Liver (tissue), 9 donors: Measurements from ENCODE around the gene PANK1. TPM values are rescaled to one million over a fixed set of nuclear protein-coding genes. Genes with fewer than 3 reads are reported as not detected.

ENCODE experiments used
- DNase-seq: peaks from one replicate; pipeline ENCODE4 v3.0.0-alpha.2; 2017; ENCODE audit warnings: low spot score
- H3K27ac ChIP-seq, 2 donors: one replicate each; pipeline ENCODE4 v1.7.0; 2013; ENCODE audit warnings: inconsistent platforms in 2 of 2, low read length in 2 of 2, control low read depth in 1 of 2, low read depth in 1 of 2, mild to moderate bottlenecking in 1 of 2
- H3K27me3 ChIP-seq, 4 donors: one replicate each; pipeline versions ENCODE4 v1.6.1 to v1.7.0; 2013; ENCODE audit warnings: low read length in 3 of 4, inconsistent platforms in 1 of 4, mild to moderate bottlenecking in 1 of 4, moderate library complexity in 1 of 4; ENCODE audit not compliant: control insufficient read depth in 4 of 4, insufficient read depth in 4 of 4
- H3K36me3 ChIP-seq, 4 donors: one replicate each; pipeline versions ENCODE4 v1.6.1 to v1.7.0; 2013; ENCODE audit warnings: low read length in 3 of 4, mild to moderate bottlenecking in 3 of 4, low read depth in 1 of 4, moderate library complexity in 1 of 4; ENCODE audit not compliant: control insufficient read depth in 4 of 4, insufficient read depth in 3 of 4
- H3K4me1 ChIP-seq, 4 donors: one replicate each; pipeline versions ENCODE4 v1.6.1 to v1.7.0; 2013; ENCODE audit warnings: low read length in 3 of 4, mild to moderate bottlenecking in 3 of 4, moderate library complexity in 1 of 4; ENCODE audit not compliant: control insufficient read depth in 4 of 4, insufficient read depth in 4 of 4
- H3K4me3 ChIP-seq, 3 donors: one replicate each; pipeline versions ENCODE4 v1.6.1 to v1.7.0; 2013; ENCODE audit warnings: low read length in 3 of 3, control low read depth in 1 of 3, low read depth in 1 of 3, mild to moderate bottlenecking in 1 of 3
- H3K9ac ChIP-seq, 2 donors: one replicate each; pipeline ENCODE4 v1.7.0; 2013; ENCODE audit warnings: low read length in 2 of 2, mild to moderate bottlenecking in 2 of 2, moderate library complexity in 2 of 2, control low read depth in 1 of 2, low read depth in 1 of 2
- H3K9me3 ChIP-seq, 4 donors: one replicate each; pipeline versions ENCODE4 v1.6.1 to v1.7.0; 2013; ENCODE audit warnings: low read length in 3 of 4; ENCODE audit not compliant: control insufficient read depth in 4 of 4
- ATF3 ChIP-seq: IDR thresholded peaks from 2 replicates; pipeline ENCODE4 v1.6.1; 2016; ENCODE audit warnings: antibody characterized with exemption
- EGR1 ChIP-seq, 2 donors: IDR thresholded peaks; 2 replicates each; pipeline ENCODE4 v1.6.1; 2016 to 2018; ENCODE audit warnings: antibody characterized with exemption in 2 of 2, low read depth in 2 of 2
- FOXA1 ChIP-seq: IDR thresholded peaks from 2 replicates; pipeline ENCODE4 v1.6.1; 2016; ENCODE audit warnings: antibody characterized with exemption
- FOXA2 ChIP-seq: IDR thresholded peaks from 2 replicates; pipeline ENCODE4 v1.6.1; 2016; ENCODE audit warnings: antibody characterized with exemption
- GABPA ChIP-seq, 2 donors: IDR thresholded peaks in 1 of 2; conservative IDR thresholded peaks in 1 of 2; 2 replicates each; pipeline ENCODE4 v1.6.1; 2016; ENCODE audit warnings: antibody characterized with exemption in 2 of 2, mild to moderate bottlenecking in 1 of 2, moderate library complexity in 1 of 2
- HNF4A ChIP-seq, 2 donors: conservative IDR thresholded peaks; 2 replicates each; pipeline ENCODE4 v1.6.1; 2016; ENCODE audit warnings: antibody characterized with exemption in 2 of 2, mild to moderate bottlenecking in 2 of 2
- HNF4G ChIP-seq: IDR thresholded peaks from 2 replicates; pipeline ENCODE4 v1.6.1; 2016; ENCODE audit warnings: antibody characterized with exemption
- JUND ChIP-seq, 2 donors: IDR thresholded peaks; 2 replicates each; pipeline ENCODE4 v1.6.1; 2016; ENCODE audit warnings: antibody characterized with exemption in 2 of 2
- MAX ChIP-seq: IDR thresholded peaks from 2 replicates; pipeline ENCODE4 v1.6.1; 2016; ENCODE audit warnings: antibody characterized with exemption
- NR2F2 ChIP-seq: IDR thresholded peaks from 2 replicates; pipeline ENCODE4 v1.6.1; 2016; ENCODE audit warnings: antibody characterized with exemption
- RAD21 ChIP-seq, 2 donors: IDR thresholded peaks; 2 replicates each; pipeline ENCODE4 v1.6.1; 2016; ENCODE audit warnings: antibody characterized with exemption in 2 of 2, mild to moderate bottlenecking in 2 of 2
- RXRA ChIP-seq, 2 donors: IDR thresholded peaks; 2 replicates each; pipeline ENCODE4 v1.6.1; 2017 to 2018; ENCODE audit warnings: antibody characterized with exemption in 2 of 2, mild to moderate bottlenecking in 1 of 2
- SP1 ChIP-seq: IDR thresholded peaks from 2 replicates; pipeline ENCODE4 v1.6.1; 2018; ENCODE audit warnings: antibody characterized with exemption, mild to moderate bottlenecking
- TAF1 ChIP-seq: conservative IDR thresholded peaks from 2 replicates; pipeline ENCODE4 v1.6.1; 2016; ENCODE audit warnings: antibody characterized with exemption, mild to moderate bottlenecking
- YY1 ChIP-seq: IDR thresholded peaks from 2 replicates; pipeline ENCODE4 v1.6.1; 2016; ENCODE audit warnings: antibody characterized with exemption, mild to moderate bottlenecking
- ZBTB33 ChIP-seq: IDR thresholded peaks from 2 replicates; pipeline ENCODE4 v1.6.1; 2016; ENCODE audit warnings: antibody characterized with exemption
- WGBS: extraction: QIAGEN DNeasy Blood & Tissue Kit; methylation state at CpG from one replicate; pipeline ENCODE4 v1.1.7; 2013; 5-methylcytosine and 5-hydroxymethylcytosine counted together
- polyA plus RNA-seq, 2 donors: library from polyadenylated mRNA; stranded (reverse) in 1 of 2; unstranded in 1 of 2; fragments of 200-250 nt in 1 of 2; fragments of >200 nt in 1 of 2; fragmentation: Nextera tagmentation in 1 of 2; extraction: Ambion mirVana in 1 of 2; gene quantifications; one replicate each; pipeline versions ENCODE4 v1.2.1 to v1.2.3, GENCODE V29; 2013 to 2015
- total RNA-seq, 2 donors: library from RNA; depleted of rRNA; stranded (reverse); fragments of >200 nt; gene quantifications; one replicate each; pipeline ENCODE4 v1.2.3, GENCODE V29; 2014
- TF ChIP-seq, protein P1 (sequence below): fragments of 150-350 bp; IDR thresholded peaks from 2 replicates; pipeline ENCODE4 v1.5.1; 2017; ENCODE audit warnings: improper control_type of control experiment, low read depth, low read length; ENCODE audit not compliant: missing input control
- TF ChIP-seq, protein P2 (sequence below): IDR thresholded peaks from 2 replicates; pipeline ENCODE4 v1.6.1; 2016; ENCODE audit warnings: antibody characterized with exemption, mild to moderate bottlenecking
- donor health status: healthy.
- donor health status: healthy.
- donor health status: healthy.
- donor health status: healthy.
- donor health status: healthy.

The PANK1 gene
- total and polyA plus RNA-seq, 4 donors, result 30.0 to 105 (median 44.7) TPM

DNA sequence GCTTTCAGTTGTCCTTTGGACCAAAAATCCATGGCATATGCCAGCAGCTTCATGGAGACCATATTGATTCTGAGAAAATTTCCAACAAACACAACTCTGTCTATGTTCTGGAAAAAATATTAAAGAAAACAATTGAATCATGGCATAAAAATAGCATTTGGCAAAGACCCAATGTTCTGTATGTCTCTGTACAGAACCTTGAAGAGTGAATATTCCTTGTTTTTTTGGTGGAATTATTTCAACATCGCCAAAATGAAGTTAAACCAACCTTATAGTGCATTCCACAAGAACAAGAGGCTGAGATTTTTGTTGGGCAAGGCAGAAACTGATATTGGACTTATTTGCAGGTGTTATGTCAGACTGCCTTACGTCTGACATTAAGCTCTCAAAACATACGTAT is 56.4 kb downstream of the PANK1 start:
- no peaks in the 10 kb centered on the region for H3K9me3 ChIP-seq
- no peak for DNase-seq
- H3K4me1 ChIP-seq, result peaks cover 0 to 31% (median 20%) of the 10 kb centered on the region in 4 donors
- no peak overlapping the region for H3K4me3 ChIP-seq
- H3K27me3 ChIP-seq, result no peaks in the 10 kb centered on the region
- H3K27ac ChIP-seq, result no peak overlapping the region
- peaks cover 2 to 18% (median 11%) of the 10 kb centered on the region in 4 donors for H3K36me3 ChIP-seq
- no peak overlapping the region for H3K9ac ChIP-seq
- no peak for TF ChIP-seq NR2F2
- no peak for TF ChIP-seq FOXA1
- TF ChIP-seq ATF3, result no peak
- TF ChIP-seq TAF1, result no peak
- no peak for TF ChIP-seq MAX
- TF ChIP-seq RXRA (IDR thresholded peaks at IDR 0.05), result no peak
- no peak for TF ChIP-seq HNF4G
- no peak for TF ChIP-seq FOXA2
- no peak for TF ChIP-seq HNF4A (conservative IDR thresholded peaks at IDR 0.05)
- TF ChIP-seq RAD21 (IDR thresholded peaks at IDR 0.05), result no peak
- TF ChIP-seq SP1, result no peak
- TF ChIP-seq ZBTB33, result no peak
- TF ChIP-seq JUND (IDR thresholded peaks at IDR 0.05), result no peak
- TF ChIP-seq, protein P1, sequence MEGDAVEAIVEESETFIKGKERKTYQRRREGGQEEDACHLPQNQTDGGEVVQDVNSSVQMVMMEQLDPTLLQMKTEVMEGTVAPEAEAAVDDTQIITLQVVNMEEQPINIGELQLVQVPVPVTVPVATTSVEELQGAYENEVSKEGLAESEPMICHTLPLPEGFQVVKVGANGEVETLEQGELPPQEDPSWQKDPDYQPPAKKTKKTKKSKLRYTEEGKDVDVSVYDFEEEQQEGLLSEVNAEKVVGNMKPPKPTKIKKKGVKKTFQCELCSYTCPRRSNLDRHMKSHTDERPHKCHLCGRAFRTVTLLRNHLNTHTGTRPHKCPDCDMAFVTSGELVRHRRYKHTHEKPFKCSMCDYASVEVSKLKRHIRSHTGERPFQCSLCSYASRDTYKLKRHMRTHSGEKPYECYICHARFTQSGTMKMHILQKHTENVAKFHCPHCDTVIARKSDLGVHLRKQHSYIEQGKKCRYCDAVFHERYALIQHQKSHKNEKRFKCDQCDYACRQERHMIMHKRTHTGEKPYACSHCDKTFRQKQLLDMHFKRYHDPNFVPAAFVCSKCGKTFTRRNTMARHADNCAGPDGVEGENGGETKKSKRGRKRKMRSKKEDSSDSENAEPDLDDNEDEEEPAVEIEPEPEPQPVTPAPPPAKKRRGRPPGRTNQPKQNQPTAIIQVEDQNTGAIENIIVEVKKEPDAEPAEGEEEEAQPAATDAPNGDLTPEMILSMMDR, result no peak
- no peak for TF ChIP-seq GABPA (IDR thresholded peaks at IDR 0.05 in 1 of 2, conservative IDR thresholded peaks at IDR 0.05 in 1 of 2)
- TF ChIP-seq EGR1 (IDR thresholded peaks at IDR 0.05; ENCODE audit: low read depth in 2 of 2), result no peak
- TF ChIP-seq YY1, result no peak
- TF ChIP-seq, protein P2, sequence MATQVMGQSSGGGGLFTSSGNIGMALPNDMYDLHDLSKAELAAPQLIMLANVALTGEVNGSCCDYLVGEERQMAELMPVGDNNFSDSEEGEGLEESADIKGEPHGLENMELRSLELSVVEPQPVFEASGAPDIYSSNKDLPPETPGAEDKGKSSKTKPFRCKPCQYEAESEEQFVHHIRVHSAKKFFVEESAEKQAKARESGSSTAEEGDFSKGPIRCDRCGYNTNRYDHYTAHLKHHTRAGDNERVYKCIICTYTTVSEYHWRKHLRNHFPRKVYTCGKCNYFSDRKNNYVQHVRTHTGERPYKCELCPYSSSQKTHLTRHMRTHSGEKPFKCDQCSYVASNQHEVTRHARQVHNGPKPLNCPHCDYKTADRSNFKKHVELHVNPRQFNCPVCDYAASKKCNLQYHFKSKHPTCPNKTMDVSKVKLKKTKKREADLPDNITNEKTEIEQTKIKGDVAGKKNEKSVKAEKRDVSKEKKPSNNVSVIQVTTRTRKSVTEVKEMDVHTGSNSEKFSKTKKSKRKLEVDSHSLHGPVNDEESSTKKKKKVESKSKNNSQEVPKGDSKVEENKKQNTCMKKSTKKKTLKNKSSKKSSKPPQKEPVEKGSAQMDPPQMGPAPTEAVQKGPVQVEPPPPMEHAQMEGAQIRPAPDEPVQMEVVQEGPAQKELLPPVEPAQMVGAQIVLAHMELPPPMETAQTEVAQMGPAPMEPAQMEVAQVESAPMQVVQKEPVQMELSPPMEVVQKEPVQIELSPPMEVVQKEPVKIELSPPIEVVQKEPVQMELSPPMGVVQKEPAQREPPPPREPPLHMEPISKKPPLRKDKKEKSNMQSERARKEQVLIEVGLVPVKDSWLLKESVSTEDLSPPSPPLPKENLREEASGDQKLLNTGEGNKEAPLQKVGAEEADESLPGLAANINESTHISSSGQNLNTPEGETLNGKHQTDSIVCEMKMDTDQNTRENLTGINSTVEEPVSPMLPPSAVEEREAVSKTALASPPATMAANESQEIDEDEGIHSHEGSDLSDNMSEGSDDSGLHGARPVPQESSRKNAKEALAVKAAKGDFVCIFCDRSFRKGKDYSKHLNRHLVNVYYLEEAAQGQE, result no peak
- 96% methylated on average over 3 of the region's 3 CpGs for WGBS
